Stimulated activated CD8-positive, alpha-beta memory T cell treated with anti-CD3 and anti-CD28 coated beads, Interleukin-4, amount 100 ng/mL, for 24 hours (primary cell): ENCODE data around the gene TNNT2.

Experiments used
- DNase-seq: peaks from one replicate; pipeline ENCODE4 v3.0.0-alpha.2; 2020; ENCODE audit warnings: low read depth

TNNT2 gene

DNA sequence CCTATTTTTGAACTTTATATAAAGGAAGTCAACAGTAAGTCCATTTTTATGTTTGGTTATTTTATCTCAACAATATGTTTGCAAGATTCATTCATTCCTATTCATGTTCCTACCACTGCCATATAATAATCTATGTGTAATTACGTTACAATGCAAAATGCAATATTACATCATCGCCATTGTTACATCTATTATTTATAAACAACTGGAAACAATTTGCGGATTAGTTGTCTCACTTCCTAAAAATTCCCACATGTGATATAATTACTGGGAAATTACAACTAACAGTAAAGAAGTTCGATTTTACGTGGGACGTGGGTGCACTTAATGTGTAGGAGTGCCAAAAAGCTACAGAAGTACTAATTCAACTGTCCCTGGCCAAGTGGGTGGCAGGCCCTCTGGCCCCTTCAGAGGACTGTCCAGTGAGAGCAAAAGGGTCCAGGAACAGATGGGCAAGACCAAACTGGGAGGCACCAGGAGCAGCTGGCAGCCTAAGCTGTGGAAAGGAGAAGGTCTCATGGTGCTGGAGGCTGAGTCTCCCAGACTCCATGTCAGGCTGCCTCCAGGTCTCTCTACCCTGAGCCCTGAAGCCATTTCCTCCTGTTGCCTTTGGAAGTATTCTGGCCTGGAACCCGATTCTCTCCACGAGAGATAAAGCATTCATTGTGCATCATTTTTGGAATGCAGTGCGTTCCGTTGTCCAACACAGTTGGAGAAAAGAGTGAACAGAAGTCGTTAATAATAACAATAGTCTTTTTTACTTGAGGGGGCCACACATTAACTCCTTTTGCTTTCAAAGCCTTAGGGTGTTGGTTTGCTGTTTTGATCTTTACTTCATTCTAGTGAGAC is 42.9 kb downstream of the TNNT2 start:
- no peak for DNase-seq

DNA sequence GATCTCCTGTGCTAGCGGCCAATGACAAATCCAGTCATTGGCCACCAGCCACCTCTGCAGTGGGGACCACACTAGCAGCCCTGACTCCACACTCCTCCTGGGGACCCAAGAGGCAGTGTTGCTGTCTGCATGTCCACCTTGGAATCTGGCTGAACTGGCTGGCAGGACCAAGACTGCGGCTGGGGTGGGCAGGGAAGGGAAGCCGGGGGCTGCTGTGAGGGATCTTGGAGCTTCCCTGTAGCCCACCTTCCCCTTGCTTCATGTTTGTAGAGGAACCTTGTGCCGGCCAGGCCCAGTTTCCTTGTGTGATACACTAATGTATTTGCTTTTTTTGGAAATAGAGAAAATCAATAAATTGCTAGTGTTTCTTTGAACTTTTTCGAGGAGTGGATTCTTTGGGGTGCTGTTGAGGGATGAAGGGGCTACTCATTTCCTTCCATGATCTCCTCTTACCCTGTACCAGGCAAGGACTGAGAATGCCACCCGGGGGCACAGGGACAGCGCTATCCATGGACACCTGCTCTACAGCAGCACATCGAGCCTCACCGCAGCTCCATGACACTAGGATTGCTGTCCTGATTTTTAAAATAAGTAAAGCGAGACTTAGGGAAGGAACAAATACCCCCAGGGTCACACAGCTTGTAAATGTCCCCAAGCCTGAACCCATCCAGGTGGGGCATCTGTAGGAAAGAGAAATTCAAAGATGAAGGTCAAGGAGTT is 44.7 kb downstream of the TNNT2 start:
- DNase-seq, result no peak

- DNase-seq, result no peak
Observed at GRCh38 chr1:201332021-201332420, 45.5 kb downstream of the TNNT2 start.

DNA sequence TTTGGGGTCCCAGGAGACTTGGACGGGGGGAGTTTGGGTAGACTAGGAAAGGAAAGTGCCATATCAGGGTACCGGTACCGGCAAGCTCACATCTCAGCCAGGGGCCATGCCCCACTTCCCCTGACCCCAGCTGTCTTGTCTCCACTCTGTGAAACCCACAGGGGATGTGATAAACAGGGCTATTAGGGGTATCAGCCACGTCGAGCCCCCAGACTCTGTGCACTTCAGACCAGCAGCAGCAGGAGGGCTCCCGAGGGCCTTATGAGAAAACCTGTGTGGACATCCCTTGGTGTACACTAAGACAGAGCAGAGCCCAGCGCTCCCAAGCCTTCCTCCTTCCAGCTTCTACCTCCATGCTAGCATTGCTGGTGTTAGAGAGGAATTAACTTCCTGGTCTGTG is 46.3 kb downstream of the TNNT2 start:
- no peak for DNase-seq

- no peak for DNase-seq
Observed at GRCh38 chr1:201330541-201330940, 46.9 kb downstream of the TNNT2 start.

GRCh38 chr1:201329801-201330200 is 47.7 kb downstream of the TNNT2 start:
- DNase-seq, result no peak

GRCh38 chr1:201329286-201329685 is 48.2 kb downstream of the TNNT2 start:
- no peak for DNase-seq

DNA sequence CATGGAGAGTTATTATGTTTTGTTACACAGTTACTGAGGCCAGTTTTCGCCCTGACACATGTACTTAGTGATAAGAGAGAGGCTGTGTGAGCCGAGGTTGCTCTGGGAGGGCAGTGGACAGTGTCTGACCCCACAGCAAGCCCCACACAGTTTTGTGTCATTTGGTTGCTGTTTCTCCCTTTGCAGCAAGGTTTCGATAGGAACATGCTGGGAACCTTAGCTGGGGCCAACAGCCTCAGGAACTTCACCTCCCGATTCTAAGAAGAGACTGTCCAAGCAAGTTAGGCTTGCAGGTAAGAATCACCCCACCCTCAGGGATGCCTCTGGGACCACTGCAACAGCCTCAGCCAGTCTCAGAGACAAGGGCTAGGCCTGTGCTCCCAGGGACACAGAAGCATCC is 48.9 kb downstream of the TNNT2 start:
- no peak for DNase-seq

- no peak for DNase-seq
Observed at GRCh38 chr1:201327687-201328240, 49.7 kb downstream of the TNNT2 start.

DNA sequence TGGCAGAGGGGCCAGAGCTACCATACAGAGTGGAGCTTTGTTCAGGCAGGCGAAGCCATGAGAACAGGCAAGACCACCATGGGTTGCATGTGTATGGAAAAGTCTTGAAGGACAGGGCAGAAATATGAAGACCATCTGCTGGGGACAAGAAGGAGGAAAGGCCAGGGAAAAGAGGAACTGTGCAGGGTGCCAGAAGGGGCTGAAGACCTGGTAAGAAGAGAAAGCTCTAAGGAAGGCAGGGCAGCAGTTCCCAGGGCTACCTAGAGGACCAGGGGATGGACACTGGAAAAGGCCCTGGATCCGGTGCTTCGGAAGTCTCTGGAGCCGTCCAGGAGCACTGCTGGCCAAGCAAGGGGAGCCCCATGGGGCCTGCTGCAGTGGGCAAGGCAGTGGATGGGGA is 50.8 kb downstream of the TNNT2 start:
- DNase-seq, result no peak

GRCh38 chr1:201325678-201326060 is 51.8 kb downstream of the TNNT2 start:
- no peak for DNase-seq

- no peak for DNase-seq
Observed at GRCh38 chr1:201324821-201325677, 52.4 kb downstream of the TNNT2 start.

DNA sequence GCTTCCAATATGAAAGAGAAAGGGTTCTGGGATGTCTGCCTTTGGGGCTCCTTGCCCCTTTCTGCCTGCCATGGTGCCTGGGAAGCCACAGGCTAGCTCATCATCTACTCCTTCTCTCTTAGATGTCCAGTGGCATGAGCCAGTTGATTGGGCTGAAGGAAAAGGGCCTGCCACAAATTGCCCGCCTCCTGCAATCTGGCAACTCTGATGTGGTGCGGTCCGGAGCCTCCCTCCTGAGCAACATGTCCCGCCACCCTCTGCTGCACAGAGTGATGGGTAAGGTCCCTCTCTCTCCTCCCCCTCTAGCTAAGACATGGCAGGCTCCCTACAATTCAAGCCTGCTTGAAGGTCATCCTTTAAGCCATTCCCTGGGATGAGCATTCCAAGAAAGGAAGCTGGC is 53.2 kb downstream of the TNNT2 start:
- no peak for DNase-seq

DNA sequence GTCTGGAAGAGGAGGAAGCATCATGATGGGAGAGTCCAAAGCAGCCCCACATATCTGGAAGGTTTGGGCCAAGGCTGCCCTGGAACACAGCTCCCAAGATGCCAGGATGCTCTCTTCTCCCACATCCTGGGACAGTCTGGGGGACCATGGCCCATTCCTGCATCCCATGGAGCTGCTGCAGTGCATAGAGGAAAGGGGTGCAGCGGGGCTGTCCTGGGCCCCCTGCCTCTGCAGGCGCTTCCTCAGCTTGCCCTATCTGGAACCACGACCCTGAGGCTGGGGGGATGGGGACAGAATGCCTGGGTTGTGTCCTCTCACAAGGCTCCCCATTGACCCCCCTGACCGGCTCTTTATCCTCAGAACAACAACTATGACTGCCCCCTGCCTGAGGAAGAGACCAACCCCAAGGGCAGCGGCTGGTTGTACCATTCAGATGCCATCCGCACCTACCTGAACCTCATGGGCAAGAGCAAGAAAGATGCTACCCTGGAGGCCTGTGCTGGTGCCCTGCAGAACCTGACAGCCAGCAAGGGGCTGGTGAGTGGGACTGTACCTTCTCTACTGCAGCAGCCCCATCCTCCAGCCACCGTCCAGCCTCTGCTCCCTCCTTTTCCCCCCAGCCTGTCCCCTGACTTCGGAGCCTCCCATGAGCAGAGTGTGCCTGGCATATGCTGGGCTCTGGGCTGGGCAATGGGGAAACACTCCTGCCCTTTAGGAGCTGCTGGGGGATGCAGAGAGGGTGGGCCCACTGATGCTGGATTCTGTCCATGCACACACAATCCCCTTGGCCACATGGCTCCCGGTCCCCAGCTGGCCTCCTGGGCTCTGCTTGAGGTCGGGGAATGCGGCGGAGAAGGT is 54.6 kb downstream of the TNNT2 start:
- DNase-seq, result no peak

DNA sequence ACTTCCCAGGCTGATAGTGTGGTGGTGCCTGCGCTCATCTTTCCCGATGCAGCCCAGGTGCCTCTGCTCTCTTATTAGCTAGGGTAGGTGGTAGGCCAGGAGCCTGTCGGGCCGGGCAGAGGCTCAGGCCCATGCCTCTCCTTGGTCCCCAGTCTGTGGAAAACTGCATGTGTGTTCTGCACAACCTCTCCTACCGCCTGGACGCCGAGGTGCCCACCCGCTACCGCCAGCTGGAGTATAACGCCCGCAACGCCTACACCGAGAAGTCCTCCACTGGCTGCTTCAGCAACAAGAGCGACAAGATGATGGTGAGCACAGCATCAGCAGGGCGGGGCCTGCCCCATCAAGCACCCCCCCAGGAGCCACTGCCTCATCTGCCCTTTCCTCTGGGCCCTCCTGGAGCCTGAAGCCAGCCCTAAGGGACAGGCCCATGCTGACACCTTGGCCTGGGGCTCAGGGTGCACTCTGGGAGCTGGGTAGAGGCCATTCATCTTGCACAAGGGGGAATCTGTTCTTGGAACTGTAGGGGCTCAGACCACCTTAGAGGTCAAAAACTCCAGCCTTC is 55.6 kb downstream of the TNNT2 start:
- DNase-seq, result no peak

DNA sequence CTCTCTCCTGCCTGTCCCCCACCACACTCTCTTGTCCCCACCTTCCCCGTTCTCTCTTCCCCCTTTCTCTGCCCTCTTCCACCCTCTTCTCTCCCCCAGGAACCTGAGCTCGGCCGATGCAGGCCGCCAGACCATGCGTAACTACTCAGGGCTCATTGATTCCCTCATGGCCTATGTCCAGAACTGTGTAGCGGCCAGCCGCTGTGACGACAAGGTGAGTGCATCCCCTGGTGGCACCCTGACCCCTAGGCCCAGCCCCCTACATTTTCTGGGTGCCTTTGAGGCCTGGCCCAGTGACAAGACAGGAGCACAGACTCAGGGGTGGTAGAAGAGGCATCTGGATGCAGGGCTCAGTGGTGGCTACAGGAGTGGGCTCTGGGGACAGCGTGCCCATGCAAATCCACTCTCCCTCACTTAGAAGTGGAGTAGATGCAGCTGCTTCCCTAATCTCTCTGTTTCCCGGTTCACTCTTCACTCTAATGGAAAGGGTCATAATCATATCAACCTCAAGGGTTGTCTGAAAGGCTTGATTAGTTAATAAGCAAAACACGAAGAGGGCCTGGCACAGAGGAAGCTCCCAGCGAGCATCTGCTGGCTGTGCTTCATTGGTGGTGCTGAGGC is 57.2 kb downstream of the TNNT2 start:
- no peak for DNase-seq

DNA sequence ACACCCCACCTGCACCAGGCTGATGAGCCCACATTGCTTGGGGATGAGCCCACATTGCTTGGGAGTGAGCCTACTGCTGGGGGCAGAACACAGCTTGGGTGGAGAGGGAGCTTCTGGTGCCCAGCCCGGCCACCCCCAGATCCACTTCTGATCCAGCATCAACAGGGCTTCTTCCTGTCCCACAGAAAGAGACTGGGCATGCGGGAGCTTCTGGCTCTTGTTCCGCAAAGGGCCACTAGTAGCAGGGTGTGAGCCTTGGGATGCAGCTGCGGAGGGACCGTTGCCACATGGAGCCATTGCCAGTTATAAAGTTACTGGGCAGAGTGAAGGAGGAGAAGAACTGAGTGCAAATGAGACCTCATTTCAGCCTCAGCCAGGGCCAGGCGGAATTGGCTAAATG is 57.8 kb downstream of the TNNT2 start:
- no peak for DNase-seq

GRCh38 chr1:201318504-201319340 is 58.8 kb downstream of the TNNT2 start:
- no peak for DNase-seq

GRCh38 chr1:201317551-201317950 is 59.9 kb downstream of the TNNT2 start:
- no peak for DNase-seq

GRCh38 chr1:201316556-201316955 is 60.9 kb downstream of the TNNT2 start:
- DNase-seq, result no peak
